Activated CD8-positive, alpha-beta memory T cell treated with anti-CD3 and anti-CD28 coated beads for 36 hours (primary cell): ENCODE data around the gene CASTOR1. TPM values are rescaled to one million over a fixed set of nuclear protein-coding genes. Genes with fewer than 3 reads are reported as not detected.

Experiments
- CTCF ChIA-PET: fragments of 350-600 bp; sonication (Branson Sonifier 250); formaldehyde crosslinking; loops from one replicate; lab custom pipeline; 2021; ENCODE audit warnings: antibody characterized with exemption; lab: Charles Lee
- POLR2A ChIA-PET: fragments of 350-600 bp; sonication (Branson Sonifier 250); formaldehyde crosslinking; loops from one replicate; lab custom pipeline; 2021; ENCODE audit warnings: antibody characterized with exemption; lab: Charles Lee
- total RNA-seq, 2 experiments: library from RNA; stranded (reverse); gene quantifications; one replicate each; pipeline ENCODE4 v1.2.3, GENCODE V29; 2021

CASTOR1 gene
- total RNA-seq, 2 experiments from 2014 or later = 1.9 to 4.2 TPM

DNA sequence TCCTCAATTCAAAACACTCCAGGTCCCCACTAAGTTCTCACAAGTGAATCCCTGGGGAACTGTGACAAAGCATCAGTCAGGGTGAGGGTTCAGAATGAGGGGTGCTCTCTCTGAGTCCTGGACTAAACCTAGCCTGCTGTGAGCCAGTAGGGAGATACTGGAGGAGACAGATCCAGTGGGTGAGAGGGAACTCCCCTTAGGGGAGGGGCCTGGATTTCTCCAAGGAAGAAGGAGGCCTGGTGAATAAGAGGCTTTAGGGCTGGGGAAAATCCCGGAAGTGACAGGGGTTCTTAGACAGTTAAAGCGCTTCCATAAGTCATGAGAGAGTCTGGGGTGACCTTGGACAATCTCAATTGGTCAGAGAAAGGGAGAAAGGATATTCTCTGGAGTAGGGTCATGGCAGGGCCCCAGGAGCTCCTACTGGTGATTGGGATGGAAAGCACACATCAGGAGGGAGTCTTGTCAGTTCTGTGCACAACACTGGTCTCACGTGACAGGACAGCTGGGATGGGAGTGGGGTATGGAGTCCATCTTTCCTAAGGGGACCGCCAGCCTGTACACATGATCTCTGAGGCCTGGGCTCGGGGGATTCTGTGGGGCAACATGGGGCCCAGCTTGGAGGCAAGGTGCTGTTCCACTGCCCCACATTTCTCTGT is 35.9 kb upstream of the CASTOR1 start:
- CTCF ChIA-PET = interaction anchor here (0.7 to 5.7 kb wide), 3 partner anchors 10 to 62 kb away, joined by 3 to 39 read pairs (median 19); partner anchors contain the start of genes CASTOR1 and RNF215

DNA sequence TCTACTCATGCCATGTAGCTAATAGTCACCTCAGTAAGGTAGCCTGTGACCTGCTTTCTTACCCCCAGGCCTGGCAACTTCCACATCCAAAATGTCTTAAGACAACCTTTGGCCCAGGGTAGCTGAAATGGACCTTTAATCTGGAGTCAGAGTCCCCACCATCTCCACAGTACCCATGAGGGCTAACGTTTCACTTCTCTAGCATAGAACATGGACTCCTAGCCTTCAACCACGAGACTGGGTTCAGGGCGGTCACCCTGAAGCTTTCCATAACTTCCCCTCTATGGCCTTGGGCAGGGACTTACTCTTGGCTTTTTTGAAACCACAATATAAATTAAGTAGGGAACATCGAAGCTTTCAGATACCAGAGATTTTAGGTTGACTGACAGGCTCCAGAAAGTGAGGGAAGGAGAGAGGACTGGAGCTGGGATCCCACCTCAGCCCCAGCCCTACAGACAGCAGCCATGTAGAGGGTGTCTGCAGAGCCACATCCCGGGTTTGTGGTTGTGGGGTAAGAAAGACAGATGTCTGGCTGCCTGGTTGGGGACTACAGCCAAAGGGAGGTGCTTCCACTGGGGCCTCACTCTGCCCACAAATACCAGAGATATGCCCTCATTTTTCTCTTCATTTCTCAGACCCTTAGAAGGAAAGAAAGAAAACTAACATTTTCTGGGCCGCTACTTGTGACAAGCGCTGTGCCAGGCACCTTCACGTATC is 34.9 kb upstream of the CASTOR1 start:
- ChIA-PET POLR2A (no interaction called here), CTCF (interaction anchor here (1.2 to 5.7 kb wide), 3 partner anchors 9 to 87 kb away, joined by 5 to 39 read pairs (median 19); partner anchors contain the start of gene CASTOR1)

More for the DNA sequence above, 35.9 kb upstream of the CASTOR1 start:
- POLR2A ChIA-PET = interaction anchor here (1.9 kb wide), 1 partner anchor 35 kb away, joined by 9 read pairs; the partner anchor contains the start of gene CASTOR1

GRCh38 chr22:30323246-30323645 is 33.9 kb upstream of the CASTOR1 start:
- ChIA-PET CTCF (interaction anchor here (1.0 to 5.7 kb wide), 3 partner anchors 9 to 35 kb away, joined by 3 to 39 read pairs (median 19); partner anchors contain the start of gene CASTOR1), POLR2A (interaction anchor here (0.7 to 1.0 kb wide), 2 partner anchors 9 to 10 kb away, joined by 3 read pairs; no protein-coding TSS in a partner anchor)

DNA sequence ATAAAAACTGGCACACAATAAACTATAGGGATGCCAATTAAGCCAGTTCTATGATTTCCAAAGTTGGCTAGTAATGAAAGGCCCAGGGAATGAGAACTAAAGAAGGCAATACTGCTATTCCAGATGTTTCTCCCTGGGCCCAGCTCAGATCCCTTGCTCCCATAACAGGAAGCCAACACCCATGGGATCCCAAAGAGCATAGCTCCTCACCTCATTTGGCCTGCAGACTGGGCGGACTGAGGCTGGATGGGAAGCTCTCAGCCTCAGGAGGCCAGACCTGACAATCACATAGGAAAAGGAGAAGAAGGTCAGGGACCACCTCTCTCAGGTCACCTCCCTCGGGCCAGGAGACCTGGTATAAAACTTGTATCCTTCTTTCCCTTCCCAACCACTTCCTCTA is 32.2 kb upstream of the CASTOR1 start:
- POLR2A ChIA-PET = no interaction called here
- CTCF ChIA-PET = no interaction called here

DNA sequence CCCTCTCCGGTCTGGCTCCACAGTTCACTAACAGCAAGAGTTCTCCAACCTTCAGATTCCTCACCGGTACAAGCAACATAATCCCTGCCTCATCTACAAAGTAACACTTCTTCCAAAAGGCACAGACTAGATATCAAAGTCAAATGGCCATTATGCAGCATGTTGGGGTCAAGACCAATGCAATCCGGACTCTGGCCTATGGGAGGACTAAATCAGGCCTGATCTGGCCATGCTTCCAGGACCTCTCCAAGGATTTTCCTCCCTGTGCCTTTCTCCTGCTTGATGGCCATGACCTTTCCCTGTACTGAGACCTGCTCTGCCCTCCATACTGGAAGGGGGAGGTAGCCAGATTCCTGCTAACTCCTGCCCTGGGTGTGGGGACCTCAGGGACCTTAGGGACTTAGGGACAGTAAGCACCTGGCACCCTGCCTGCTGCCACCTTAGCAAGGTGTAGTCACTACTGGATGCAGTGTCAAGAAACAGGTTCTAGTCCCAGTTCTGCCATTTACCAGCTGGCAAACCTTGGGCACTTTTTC is 30.8 kb upstream of the CASTOR1 start:
- ChIA-PET POLR2A (no interaction called here), CTCF (interaction anchor here (0.7 to 1.7 kb wide), 2 partner anchors 17 to 32 kb away, joined by 3 read pairs; no protein-coding TSS in a partner anchor)

DNA sequence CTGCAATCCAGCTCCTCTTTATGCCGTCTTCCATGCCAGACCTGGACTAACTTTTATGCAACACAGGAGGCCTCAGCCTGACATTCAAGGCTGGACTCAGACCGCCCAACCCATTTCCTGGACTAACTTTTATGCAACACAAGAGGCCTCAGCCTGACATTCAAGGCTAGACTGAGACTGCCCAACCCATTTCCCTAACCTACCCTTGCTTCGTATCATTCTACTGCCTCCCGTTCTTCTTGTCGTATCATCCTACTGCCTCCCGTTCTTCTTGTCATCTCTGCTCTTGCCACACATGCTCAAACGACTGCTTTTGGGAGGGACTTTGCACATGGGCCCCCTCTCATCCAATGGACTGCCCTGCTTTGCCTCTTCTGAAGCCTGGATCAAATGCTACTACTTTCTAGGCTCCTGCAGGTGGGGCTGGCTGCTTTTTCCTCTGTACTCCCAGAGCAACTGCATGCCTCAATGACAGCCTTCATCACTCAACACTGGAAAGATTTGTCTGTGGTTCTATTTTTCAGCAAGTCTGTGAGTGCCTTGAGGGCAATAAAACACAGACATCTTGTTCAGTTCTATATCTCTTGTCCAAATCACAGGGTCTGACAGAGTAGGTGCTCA is 29.6 kb upstream of the CASTOR1 start:
- CTCF ChIA-PET = interaction anchor here (1.7 kb wide), 1 partner anchor 31 kb away, joined by 3 read pairs; no protein-coding TSS in a partner anchor
- POLR2A ChIA-PET = no interaction called here

- POLR2A ChIA-PET = no interaction called here
These were observed 28.5 kb upstream of the CASTOR1 start for GRCh38 chr22:30317778-30318177.

DNA sequence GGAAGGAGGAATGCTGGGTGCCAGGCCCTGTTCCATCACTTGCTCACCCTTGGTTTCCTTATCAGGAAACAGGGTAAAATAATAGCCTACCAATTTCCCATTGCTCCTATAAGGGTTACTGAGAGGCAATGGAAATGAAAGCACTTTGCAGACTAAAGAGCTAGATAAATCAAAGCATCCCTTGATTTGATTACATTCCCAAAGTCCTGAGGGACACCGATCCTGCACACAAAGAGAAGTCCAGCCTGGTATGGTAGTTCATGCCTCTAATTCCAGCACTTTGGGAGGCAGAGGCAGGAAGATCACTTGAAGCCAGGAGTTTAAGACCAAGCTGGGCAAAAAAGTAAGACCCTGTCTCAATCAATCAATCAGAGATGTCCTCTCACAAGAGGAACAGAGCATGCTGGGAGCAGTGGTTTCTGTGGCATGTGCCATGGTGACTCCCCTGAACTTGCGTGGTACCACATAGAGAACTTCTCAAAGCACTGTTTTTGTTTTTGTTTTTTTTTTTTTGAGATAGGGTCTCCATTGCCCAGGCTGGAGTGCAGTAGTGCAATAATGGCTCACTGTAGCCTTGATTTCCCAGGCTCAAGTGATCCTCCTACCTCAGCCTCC is 26.8 kb upstream of the CASTOR1 start:
- ChIA-PET CTCF (interaction anchor here (1.3 to 3.8 kb wide), 3 partner anchors 9 to 28 kb away, joined by 4 to 19 read pairs (median 15); partner anchors contain the start of genes CASTOR1 and TBC1D10A), POLR2A (interaction anchor here (0.5 kb wide), 1 partner anchor 941 kb away, joined by 6 read pairs; no protein-coding TSS in a partner anchor)

More at GRCh38 chr22:30317778-30318177, 28.5 kb upstream of the CASTOR1 start:
- CTCF ChIA-PET = interaction anchor here (3.2 kb wide), 1 partner anchor 29 kb away, joined by 15 read pairs; the partner anchor contains the start of gene CASTOR1

DNA sequence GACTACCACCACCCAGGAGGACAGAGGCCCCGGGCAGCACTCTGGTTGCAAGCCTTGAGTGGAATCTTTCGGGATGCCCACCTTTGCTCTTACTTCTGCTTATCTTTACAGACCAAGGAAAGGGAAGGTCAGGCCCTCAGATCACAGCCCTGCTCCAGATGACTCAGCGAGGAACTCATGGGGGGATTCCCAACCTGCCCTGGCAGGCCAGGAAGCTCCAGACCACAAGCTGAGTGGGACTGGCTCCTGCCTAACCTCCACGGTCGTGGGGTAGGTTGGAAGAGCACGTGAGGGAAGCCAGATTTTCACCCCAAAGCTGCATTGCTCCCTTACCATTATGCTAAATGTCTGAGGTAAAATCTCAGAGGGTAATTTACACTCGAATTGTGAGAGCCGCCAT is 25.6 kb upstream of the CASTOR1 start:
- POLR2A ChIA-PET = no interaction called here
- CTCF ChIA-PET = interaction anchor here (0.7 to 3.8 kb wide), 3 partner anchors 11 to 35 kb away, joined by 3 to 19 read pairs (median 15); partner anchors contain the start of genes CASTOR1 and TBC1D10A

- ChIA-PET POLR2A (interaction anchor here (0.6 kb wide), 1 partner anchor 50 kb away, joined by 6 read pairs; no protein-coding TSS in a partner anchor), CTCF (interaction anchor here (0.7 to 3.8 kb wide), 4 partner anchors 12 to 74 kb away, joined by 3 to 19 read pairs (median 10); partner anchors contain the start of genes CASTOR1, RNF215 and TBC1D10A)
These were observed 24.4 kb upstream of the CASTOR1 start for GRCh38 chr22:30313527-30314363.

- CTCF ChIA-PET = interaction anchor here (0.6 to 2.5 kb wide), 2 partner anchors 24 to 92 kb away, joined by 3 to 16 read pairs; partner anchors contain the start of gene CASTOR1
- POLR2A ChIA-PET = no interaction called here
These were observed 22.7 kb upstream of the CASTOR1 start for GRCh38 chr22:30312053-30312452.

DNA sequence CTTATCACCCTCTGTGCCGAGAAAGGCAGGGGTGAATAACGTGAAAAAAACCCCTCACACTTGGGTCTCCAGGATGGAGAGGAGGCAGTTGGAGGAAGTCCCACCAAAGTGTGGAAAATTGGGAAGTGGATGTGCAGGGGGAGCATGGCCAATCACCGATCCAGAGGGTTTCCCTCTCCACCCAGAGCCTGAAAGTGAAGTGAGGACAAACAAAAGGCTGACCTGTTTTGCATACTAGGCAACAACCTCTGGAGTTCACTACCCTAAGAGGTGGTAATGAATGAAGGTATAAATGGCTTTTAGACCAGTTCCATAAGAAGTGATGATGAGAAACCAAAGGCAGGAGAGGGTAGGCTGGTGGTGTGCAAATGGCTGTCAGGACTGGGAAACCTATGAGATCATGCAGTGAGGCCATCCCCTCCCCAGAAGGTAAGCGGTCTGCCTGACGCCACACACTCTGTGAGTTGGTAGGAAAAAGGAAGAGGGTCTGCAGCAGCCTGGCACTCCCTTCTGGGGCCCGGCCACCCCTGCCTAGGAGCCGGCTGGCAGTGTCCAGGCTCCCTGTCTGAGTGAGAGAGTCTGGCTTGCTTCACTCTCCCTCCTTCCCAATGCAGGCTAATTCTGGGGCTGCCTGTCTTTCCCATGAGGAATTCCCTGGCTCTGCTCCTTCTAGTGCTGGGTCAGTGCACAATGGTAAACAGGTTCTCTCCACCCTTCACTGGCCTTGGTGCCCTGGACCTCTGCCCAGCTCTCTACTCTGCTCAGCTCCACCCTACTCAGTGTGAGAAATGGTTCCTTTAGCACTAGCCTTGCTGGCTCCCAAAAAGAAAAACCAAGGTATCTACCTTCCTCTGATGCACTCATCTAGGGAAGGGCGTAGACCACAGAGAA is 21.8 kb upstream of the CASTOR1 start:
- ChIA-PET POLR2A (interaction anchor here (0.9 to 1.4 kb wide), 2 partner anchors 16 to 22 kb away, joined by 3 to 4 read pairs; partner anchors contain the start of genes CASTOR1 and TBC1D10A), CTCF (interaction anchor here (0.6 to 2.5 kb wide), 2 partner anchors 23 to 92 kb away, joined by 3 to 16 read pairs; partner anchors contain the start of gene CASTOR1)

- POLR2A ChIA-PET = interaction anchor here (0.9 to 1.4 kb wide), 2 partner anchors 17 to 21 kb away, joined by 3 to 4 read pairs; partner anchors contain the start of genes CASTOR1 and TBC1D10A
- CTCF ChIA-PET = interaction anchor here (1.0 kb wide), 1 partner anchor 22 kb away, joined by 4 read pairs; no protein-coding TSS in a partner anchor
These were observed 20.8 kb upstream of the CASTOR1 start for GRCh38 chr22:30309951-30310741.

- CTCF ChIA-PET = interaction anchor here (1.0 to 2.8 kb wide), 3 partner anchors 19 to 21 kb away, joined by 4 to 7 read pairs (median 4); no protein-coding TSS in a partner anchor
These were observed 19.4 kb upstream of the CASTOR1 start for GRCh38 chr22:30308518-30309230.

More at GRCh38 chr22:30308518-30309230, 19.4 kb upstream of the CASTOR1 start:
- POLR2A ChIA-PET = interaction anchor here (0.6 kb wide), 1 partner anchor 121 kb away, joined by 6 read pairs; no protein-coding TSS in a partner anchor
